HG03045 (cell line): ENCODE data around the gene SAFB.
"Not testable (repeated sequence)": the region's sequence is repeated elsewhere in the genome, so short reads cannot be mapped to it uniquely, and the experiment has no call there.

ENCODE experiments used
- ATAC-seq: cut with Tn5 transposase; IDR thresholded peaks from one replicate; pipeline ENCODE4 v1.9.1; 2021; ENCODE audit warnings: mild to moderate bottlenecking, moderate library complexity; ENCODE audit not compliant: unreplicated experiment

SAFB gene

DNA sequence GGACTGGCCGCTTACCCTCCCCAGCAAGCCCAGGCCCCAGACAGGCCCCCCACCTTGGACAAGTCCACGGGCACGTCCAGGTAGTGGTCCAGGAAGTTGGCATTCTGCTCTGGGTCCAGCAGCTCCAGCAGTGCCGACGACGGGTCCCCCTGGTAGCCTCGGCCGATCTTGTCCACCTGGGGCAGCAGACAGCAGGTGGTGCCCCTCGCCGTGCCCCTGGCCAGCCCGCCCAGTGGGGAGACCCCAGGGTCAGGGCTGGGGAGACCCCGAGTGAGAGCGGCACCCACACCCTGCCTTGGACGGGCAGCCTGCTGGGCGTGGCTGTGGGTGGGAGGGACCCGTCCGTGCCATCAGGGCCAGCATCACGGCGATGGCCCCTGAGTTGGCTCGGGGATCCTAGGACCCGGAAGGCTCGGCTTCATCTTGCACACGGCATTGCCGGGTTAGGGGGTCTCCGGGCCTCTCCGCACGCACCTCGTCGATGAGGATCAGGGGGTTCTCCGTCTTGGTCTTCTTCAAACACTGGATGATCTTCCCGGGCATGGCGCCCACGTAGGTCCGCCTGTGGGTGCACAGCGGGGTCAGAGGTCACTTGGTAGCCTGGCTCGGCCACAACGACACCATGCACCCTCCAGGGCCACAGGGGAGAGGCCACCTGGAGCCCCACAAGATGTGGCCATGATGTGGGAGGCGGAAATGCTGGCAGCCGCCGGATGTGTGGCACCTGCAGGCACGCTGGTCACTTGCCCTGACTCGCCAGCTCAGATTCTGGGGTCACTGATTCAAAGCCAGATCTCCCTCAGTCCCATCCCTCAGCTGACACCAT lies 73.5 kb downstream of the SAFB start:
- no peak for ATAC-seq

- ATAC-seq = no peak
These were observed 74.4 kb downstream of the SAFB start for GRCh38 chr19:5697022-5697889.

DNA sequence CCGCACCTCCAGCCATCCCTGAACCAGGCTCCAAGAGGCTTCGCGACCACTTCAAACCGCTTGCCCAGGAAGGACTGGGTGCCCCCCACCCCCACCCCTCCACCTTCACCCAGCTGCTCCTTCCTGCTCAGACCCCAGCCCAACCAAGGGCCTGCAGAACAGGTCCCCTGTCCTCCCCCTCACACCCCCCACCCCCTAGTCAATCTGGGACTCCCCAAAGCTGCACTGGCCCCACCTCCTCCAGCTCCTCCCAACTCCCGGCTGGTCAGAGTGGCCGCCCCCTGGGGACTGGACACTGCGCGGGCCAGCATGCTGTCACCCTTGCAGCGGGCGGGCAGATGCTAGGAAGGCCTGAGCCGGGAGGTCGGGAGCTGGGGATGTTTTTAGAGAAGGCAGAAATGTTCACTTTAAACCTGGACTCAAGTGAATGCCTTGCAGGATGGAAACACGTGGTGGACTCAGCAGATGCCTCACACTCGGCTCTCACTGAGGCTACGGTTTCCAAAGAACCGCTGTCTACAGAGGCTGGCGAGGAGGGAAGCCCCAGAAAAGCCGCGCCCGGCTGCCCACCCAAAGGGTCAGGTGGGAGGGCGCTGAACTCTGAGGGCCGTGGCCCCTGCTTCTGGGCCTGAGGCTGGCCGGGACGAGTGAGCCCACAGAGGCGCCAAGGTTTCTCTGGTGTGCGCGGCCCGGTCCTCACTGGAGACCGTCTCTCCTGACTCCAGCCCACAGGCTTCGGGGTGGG lies 75.2 kb downstream of the SAFB start:
- ATAC-seq = no peak

DNA sequence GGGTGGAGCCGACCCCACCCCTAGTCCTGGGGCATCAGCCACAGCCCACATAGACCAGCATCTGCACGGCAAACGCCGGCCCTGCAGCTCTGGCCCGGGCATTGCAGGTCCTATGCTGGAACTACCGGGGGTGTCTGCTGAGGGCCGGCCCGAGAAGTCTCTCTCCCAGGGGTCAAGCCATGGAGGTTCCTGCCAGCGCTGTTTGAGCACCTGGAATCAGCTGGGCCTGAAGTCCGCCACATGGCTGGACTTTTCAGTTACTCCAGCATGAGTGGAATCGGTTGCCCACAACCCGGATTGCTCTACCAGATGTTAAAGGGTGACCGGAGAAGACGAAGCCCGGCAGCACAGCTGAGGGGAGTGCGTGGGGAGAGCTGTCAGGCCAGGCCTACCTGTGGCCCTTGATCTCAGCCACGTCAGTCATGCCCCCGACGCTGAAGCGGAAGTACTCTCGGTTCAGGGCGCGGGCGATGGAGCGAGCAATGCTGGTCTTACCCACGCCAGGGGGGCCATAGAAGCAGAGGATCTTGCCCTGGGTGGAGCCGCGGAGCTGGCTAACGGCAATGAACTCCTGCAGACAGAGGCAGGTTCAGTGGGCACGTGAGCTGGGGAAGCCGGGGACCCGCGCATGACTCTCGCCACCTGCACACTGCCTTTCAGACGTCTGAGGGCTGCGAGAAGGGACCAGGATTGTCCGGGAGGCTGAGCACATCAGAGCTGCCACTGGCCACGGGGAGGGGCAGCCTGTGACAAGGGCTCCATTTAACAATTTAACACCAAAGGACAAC lies 75.9 kb downstream of the SAFB start:
- no peak for ATAC-seq

DNA sequence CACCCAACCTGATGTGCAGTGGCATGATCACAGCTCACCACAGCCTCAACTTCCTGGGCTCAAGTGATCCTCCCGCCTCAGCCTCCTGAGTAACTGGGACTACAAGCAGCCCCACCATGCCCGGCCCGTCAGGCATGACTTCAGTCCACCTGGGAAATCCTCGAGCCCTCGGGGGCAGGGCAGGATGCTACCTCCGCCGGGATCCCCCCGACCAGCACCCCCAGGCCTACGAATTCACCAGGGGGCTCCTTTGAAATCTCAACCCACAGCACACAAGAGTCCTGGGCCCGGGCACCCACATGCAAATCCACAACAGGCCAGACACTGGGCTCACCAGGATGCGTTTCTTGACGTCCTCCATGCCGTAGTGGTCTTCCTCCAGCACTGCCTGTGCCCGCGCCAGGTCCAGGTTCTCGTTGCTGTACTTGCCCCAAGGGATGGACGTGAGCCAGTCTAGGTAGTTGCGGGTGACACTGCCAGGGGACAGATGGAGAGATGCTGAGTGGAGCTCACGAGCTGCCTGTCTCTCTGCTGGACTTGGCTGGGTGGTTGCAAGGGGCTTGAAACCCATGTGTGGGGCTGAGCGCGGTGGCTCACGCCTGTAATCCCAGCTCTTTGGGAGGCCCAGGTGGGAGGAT lies 77.7 kb downstream of the SAFB start:
- no peak for ATAC-seq

DNA sequence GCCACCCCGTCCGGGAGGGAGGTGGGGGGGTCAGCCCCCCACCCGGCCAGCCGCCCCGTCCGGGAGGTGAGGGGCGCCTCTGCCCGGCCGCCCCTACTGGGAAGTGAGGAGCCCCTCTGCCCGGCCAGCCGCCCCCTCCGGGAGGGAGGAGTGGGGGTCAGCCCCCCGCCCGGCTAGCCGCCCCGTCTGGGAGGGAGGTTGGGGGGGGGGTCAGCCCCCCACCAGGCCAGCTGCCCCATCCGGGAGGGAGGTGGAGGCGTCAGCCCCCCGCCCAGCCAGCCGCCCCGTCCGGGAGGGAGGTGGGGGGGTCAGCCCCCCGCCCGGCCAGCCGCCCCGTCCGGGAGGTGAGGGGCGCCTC lies 79.1 kb downstream of the SAFB start:
- ATAC-seq = not testable (repeated sequence)

GRCh38 chr19:5703819-5704818 lies 81.2 kb downstream of the SAFB start:
- ATAC-seq = no peak

GRCh38 chr19:5705552-5705951 lies 82.7 kb downstream of the SAFB start:
- ATAC-seq = no peak

DNA sequence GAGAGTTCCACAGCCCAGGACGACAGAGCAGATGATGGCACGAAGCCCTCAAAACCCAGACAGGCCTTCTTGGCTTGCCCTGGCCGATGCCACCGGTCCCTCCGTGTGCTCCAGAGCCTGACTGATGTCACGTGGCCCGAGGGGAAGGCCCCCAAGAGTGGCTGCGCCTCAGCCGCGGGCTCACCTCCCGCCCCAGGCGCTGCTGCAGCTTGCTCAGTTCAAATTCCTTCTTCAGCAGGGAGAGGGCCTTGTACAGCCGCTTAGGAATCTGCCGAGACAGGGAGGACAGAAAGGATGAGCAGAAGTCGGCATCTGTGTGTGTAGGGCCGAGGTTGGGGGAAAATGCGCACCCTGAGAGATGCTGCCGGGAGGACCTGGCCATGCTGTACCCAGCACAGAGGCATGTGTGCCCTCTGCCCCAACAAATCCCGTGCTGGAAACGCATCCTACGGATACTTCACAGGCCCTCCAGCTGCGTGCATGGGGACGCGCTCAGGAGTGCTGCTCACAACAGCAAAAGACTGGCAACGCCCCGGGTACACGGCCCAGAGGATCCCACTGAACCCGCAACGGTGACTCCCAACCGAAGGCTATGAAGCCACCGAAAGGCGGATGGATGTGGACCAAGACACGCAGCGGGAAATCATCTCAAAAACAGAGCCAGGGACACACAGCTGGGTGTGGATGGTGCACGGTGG lies 84.1 kb downstream of the SAFB start:
- no peak for ATAC-seq

DNA sequence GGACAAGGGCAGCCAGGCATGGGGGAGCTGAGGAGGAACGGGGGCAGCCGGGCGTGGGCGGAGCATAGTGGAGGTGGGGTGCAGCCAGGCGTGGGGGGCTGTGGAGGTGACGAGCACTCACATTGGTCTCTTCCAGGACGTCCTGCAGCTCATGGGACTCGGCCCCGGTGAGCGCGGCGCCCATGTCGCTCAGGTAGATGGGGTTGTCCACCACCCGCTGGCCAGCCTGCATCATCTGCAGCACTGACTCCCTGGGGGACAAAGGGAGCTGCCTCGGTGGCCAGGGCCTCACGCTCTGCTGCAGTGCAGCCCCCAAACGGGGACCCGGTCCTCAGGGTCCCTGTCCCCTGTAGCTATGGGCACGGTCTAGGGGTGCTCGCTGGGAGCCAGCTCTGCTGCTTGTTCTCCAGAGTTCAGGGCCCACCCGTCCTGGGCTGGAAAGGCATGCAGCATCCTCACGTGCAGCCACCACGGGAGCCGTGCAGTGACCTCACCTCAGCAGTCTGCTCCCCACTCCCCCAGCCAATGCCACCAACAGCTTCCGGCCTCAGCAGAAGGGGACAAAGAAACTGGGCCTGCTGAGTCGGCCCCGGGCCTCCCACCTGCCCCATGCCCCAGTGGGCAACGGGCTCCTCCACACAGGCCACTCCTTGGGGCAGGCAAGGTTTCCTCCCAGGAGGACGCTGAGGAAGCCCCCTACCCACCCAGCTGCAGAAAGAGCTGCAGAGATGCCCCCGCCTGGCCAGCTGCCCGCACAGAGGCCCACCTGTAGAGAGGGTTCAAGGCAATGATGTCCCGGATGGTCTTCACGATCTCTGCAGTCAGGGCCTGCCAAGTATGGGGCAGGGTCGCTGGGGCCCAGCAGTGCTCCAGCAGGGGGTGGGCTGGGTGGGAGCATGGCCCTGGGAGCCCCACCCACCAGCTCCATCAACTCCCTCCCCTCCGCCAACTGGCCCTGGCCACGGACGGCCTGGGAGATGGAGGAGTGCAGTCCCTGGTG lies 85.0 kb downstream of the SAFB start:
- ATAC-seq = no peak

DNA sequence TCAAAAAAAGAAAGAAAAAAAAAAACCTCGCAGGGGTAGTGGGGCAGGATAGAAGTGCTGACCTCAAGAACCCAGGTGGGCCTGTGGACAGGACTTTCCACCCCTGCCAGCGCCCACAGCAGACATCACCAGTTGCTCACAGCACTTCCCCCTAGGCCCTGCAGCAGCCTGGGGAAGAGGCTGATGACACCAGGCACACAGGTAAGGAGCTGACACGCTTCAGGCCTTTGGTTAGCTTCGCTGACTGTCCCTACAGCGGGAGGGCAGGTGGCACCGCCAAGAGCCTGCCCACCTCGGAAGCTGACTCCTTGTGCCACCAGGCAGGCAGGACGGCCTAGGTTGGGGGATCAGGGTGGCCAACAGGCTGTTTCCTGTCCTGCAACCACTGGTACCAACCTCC lies 88.1 kb downstream of the SAFB start:
- no peak for ATAC-seq

DNA sequence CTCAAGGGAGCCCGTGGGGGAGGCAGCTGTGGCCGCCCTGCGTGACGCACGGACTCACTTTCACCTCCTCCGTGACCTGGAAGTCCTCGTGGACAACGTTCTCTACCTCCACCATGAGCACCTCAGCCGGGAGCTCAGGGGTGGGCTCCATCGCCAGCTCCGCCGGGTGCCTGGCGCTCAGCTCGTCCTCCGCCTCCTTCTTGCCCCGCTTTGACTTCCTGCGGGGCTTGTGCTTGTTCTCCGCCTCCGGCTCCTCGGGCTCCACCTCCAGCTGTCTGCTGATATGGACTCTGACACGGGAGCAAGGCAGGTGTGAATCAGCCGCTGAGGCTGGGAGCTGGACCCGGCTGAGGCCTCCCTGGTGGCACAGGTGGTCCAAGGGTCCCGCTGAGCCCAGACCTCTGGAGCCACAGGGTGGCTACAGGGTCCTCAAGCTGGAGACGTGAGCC lies 88.9 kb downstream of the SAFB start:
- ATAC-seq = no peak

DNA sequence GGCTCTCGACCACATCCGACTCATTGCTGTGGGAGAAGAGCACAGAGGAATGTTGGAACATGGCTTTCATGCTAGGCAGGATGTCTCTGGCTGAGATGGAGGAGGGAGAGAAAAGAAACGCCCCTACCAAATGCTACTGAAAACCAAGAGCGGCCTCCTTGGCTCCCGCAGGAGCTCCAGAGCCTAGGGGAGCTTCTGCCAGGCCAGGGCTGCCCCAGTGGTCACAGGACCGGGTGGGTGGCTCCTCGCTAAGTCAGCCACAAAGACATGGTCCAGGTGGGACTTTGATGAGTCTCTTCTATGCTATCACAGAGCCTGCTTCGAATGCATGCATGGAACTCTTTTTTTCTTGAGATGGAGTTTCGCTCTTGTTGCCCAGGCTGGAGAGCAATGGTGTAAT lies 90.3 kb downstream of the SAFB start:
- no peak for ATAC-seq

- ATAC-seq = no peak
These were observed 91.9 kb downstream of the SAFB start for GRCh38 chr19:5714816-5715215.

GRCh38 chr19:5717215-5717935 lies 94.5 kb downstream of the SAFB start:
- no peak for ATAC-seq
